IPS-18a (cell line): ENCODE results near the gene CBFA2T3.

Source experiments
- H3K27ac ChIP-seq: one replicate; pipeline ENCODE4 v1.5.1; 2013; ENCODE audit warnings: low read length
- H3K27me3 ChIP-seq: one replicate; pipeline ENCODE4 v1.6.1; 2013; ENCODE audit warnings: mild to moderate bottlenecking, low read length; ENCODE audit not compliant: control insufficient read depth, insufficient read depth
- H3K36me3 ChIP-seq: one replicate; pipeline ENCODE4 v1.6.1; 2013; ENCODE audit warnings: low read depth, low read length; ENCODE audit not compliant: control insufficient read depth
- H3K4me1 ChIP-seq: one replicate; pipeline ENCODE4 v1.6.1; 2013; ENCODE audit warnings: low read depth, low read length; ENCODE audit not compliant: control insufficient read depth
- H3K4me3 ChIP-seq: one replicate; pipeline ENCODE4 v1.5.1; 2013; ENCODE audit warnings: low read length
- H3K9ac ChIP-seq: one replicate; pipeline ENCODE4 v1.6.1; 2013; ENCODE audit warnings: mild to moderate bottlenecking, low read length, moderate library complexity
- H3K9me3 ChIP-seq: one replicate; pipeline ENCODE4 v1.6.1; 2013; ENCODE audit warnings: low read depth, low read length; ENCODE audit not compliant: control insufficient read depth

The CBFA2T3 gene

DNA sequence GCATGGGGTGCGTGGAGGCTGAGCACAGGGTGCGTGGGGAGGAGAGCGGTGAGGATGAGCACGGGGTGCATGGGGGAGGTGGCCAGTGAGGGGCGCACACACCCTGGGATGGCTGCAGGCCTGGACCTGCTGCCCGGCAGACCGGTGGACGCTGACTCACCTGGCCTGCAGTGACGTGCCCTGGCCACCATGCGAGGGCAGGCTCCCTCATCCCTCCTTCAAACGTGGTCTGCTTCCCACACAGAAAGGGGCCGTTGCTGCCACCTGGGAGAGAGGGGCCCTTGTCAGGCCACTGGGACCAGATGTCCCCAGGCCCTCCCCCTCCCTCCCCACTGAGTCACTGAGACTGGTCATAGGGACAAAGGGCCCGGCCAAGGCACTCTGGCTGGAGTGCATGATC lies 145.2 kb downstream of the CBFA2T3 start:
- no peak overlapping the region for H3K27ac ChIP-seq
- H3K27me3 ChIP-seq: no peaks in the 10 kb centered on the region
- no peaks in the 10 kb centered on the region for H3K36me3 ChIP-seq
- no peak overlapping the region for H3K4me3 ChIP-seq
- no peaks in the 10 kb centered on the region for H3K9me3 ChIP-seq
- H3K4me1 ChIP-seq: no peaks in the 10 kb centered on the region
- no peak overlapping the region for H3K9ac ChIP-seq

DNA sequence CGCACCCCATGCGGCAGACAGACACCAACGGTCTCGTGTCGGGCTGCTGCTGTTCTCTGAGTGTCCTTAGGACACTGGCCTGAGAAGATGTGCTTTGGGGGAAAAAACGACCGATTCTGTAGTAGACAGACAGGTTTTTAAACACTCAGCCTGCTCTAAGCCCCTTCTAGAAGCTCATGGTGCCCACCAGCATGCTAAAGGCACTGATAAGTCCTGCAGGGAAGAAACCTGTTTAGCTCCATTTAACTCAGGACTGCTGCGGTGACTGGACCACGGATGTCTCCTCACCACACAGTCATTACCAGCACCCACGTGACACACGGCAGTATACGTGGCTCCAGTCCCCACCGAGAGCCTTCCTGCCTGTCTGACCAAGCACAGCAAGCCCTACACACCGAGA lies 146.2 kb downstream of the CBFA2T3 start:
- H3K4me1 ChIP-seq: no peaks in the 10 kb centered on the region
- no peak overlapping the region for H3K4me3 ChIP-seq
- no peaks in the 10 kb centered on the region for H3K9me3 ChIP-seq
- H3K9ac ChIP-seq: no peak overlapping the region
- H3K27me3 ChIP-seq: no peaks in the 10 kb centered on the region
- no peaks in the 10 kb centered on the region for H3K36me3 ChIP-seq
- no peak overlapping the region for H3K27ac ChIP-seq

DNA sequence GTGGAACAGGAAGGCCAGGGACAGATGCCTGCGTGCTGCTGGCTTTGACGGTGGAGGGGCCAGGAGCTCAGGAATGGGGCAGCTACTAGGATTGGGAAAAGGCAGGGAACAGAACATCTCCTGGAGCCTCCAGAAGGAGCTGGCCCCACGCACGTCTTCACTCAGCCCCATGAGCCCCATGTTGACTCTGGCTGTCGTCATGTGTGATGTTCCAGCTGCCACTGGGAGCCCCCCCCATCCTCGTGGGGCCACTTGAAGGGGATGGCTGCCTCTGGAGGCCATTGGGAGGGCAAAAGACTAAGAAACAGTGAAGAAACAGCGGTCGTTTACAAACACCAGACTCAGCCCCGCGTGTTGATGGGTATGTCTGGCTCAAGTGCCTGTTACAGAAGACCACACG lies 146.7 kb downstream of the CBFA2T3 start:
- Histone ChIP-seq H3K36me3 (no peaks in the 10 kb centered on the region), H3K9me3 (no peaks in the 10 kb centered on the region), H3K9ac (no peak overlapping the region), H3K4me1 (no peaks in the 10 kb centered on the region), H3K27me3 (no peaks in the 10 kb centered on the region), H3K4me3 (no peak overlapping the region), H3K27ac (no peak overlapping the region)

DNA sequence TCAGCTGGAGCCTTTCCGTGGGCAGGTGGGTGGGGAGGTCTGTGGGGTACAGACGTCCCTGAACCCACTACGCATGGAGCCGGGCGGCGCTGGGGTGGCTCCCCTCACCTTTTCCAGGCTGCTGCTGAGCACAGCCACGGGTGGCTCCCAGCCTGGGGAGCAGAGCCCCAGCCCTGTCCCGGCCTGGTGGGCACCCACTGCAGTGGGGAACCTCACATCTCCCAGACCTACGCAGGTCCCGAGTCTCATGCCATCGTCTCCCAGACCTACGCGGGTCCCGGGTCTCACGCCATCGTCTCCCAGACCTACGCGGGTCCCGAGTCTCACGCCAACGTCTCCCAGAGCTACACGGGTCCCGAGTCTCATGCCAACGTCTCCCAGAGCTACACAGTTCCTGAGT lies 148.3 kb downstream of the CBFA2T3 start:
- Histone ChIP-seq H3K27ac (no peak overlapping the region), H3K4me1 (no peaks in the 10 kb centered on the region), H3K36me3 (no peaks in the 10 kb centered on the region), H3K4me3 (no peak overlapping the region), H3K9ac (no peak overlapping the region), H3K9me3 (no peaks in the 10 kb centered on the region), H3K27me3 (no peaks in the 10 kb centered on the region)

DNA sequence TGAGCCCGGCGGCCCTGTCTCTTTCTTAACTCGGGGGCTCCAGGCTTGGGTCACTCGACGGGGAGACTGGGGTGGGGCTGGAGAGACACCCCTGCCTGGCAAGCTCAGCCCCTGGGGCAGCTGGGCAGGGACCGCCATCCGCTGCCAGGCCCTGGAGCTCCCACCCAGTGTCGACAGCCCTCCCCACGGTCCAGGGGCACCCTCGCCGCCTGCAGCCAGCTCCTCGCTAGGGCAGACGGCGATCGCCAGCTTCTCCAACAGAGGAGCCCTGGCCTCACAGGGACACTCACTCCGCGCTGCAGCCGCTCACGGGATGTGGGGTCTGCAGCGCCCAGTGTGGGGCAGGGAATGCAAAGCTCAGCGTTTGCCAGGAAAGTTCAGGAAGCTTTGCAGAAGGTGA lies 149.3 kb downstream of the CBFA2T3 start:
- Histone ChIP-seq H3K9me3 (no peaks in the 10 kb centered on the region), H3K4me3 (no peak overlapping the region), H3K36me3 (no peaks in the 10 kb centered on the region), H3K27ac (no peak overlapping the region), H3K9ac (no peak overlapping the region), H3K4me1 (no peaks in the 10 kb centered on the region), H3K27me3 (no peaks in the 10 kb centered on the region)

DNA sequence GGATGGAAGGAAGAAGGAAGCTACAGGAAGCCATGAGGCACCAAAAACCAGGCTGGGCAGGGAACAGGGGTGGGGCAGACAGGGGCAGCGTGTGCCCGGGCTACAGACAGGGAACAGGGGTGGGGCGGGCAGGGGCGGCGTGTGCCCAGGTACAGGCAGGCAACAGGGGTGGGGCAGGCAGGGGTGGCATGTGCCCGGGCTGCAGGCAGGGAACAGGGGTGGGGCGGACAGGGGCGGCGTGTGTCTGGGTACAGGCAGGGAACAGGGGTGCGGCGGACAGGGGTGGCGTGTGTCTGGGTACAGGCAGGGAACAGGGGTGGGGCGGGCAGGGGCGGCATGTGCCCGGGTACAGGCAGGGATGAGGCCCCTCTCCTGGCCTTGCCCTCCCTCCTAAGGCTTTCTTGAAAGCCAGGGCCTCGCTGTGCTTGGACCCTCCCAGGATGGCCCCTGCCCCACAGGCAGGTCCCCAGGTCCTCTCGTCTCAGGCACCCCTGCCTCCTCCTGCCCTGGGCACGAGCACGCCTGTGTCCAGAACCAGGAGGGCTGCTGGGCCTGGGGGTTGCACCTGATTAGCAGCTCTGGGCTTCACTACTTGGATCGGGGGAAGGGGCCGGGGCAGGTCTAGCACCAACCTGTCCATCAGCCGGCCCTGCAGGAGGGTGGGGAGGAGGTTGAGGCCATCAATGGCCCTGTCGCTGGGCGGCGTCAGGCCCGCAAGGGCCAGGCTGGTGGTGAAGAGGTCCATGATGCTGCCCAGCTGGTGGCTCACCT lies 150.8 kb downstream of the CBFA2T3 start:
- no peak overlapping the region for H3K27ac ChIP-seq
- no peaks in the 10 kb centered on the region for H3K9me3 ChIP-seq
- no peaks in the 10 kb centered on the region for H3K27me3 ChIP-seq
- no peak overlapping the region for H3K4me3 ChIP-seq
- H3K4me1 ChIP-seq: no peaks in the 10 kb centered on the region
- H3K36me3 ChIP-seq: no peaks in the 10 kb centered on the region
- H3K9ac ChIP-seq: no peak overlapping the region

DNA sequence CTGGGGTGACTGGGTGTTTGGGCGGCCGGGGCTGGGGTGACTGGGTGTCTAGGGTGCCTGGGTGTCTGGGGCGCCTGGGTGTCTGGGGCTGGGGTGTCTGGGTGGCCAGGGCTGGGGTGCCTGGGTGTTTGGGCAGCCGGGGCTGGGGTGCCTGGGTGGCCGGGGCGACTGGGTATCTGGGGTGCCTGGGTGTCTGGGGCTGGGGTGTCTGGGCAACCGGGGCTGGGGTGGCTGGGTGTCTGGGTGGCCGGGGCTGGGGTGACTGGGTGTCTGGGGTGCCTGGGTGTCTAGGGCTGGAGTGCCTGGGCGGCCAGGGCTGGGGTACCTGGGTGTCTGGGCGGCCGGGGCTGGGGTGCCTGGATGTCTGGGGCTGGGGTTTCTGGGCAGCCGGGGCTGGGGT lies 151.9 kb downstream of the CBFA2T3 start:
- Histone ChIP-seq H3K9me3 (no peaks in the 10 kb centered on the region), H3K27me3 (no peaks in the 10 kb centered on the region), H3K4me3 (no peak overlapping the region), H3K36me3 (no peaks in the 10 kb centered on the region), H3K9ac (no peak overlapping the region), H3K27ac (no peak overlapping the region), H3K4me1 (no peaks in the 10 kb centered on the region)
